GM15510 (cell line): Measurements from ENCODE around the gene VEZF1.
A peak's percentile ranks its signal among the peaks of the same experiment; 100 is the strongest.

Experiments used
- POLR2A ChIP-seq: IDR thresholded peaks from 3 replicates; pipeline ENCODE4 v1.6.1; 2011; ENCODE audit warnings: borderline replicate concordance; ENCODE audit not compliant: insufficient read length; ENCODE audit errors: extremely low read depth

VEZF1 gene

GRCh38 chr17:57987581-57988300 is at the start of gene VEZF1:
TSS of gene VEZF1 (minus strand) at chr17:57988254. CDS start at chr17:57988111, 143 bp downstream.
- peak; percentile 46 for TF ChIP-seq POLR2A

GRCh38 chr17:58032691-58033415 is 44.8 kb upstream of the VEZF1 start:
- no peak for TF ChIP-seq POLR2A

GRCh38 chr17:58028578-58028977 is 40.5 kb upstream of the VEZF1 start:
- TF ChIP-seq POLR2A: no peak

GRCh38 chr17:58020401-58020800 is 32.3 kb upstream of the VEZF1 start:
- no peak for TF ChIP-seq POLR2A

GRCh38 chr17:58019521-58019920 is 31.5 kb upstream of the VEZF1 start:
- TF ChIP-seq POLR2A: no peak

GRCh38 chr17:58019039-58019438 is 31.0 kb upstream of the VEZF1 start:
- no peak for TF ChIP-seq POLR2A

GRCh38 chr17:58010067-58010799 is 22.2 kb upstream of the VEZF1 start:
- TF ChIP-seq POLR2A: no peak

GRCh38 chr17:58007781-58008706 is 20.0 kb upstream of the VEZF1 start:
- TF ChIP-seq POLR2A: no peak

GRCh38 chr17:58006924-58007780 is 19.1 kb upstream of the VEZF1 start, which contains the start of gene SRSF1:
TSS of gene SRSF1 (minus strand) at chr17:58007246. CDS start at chr17:58007137, 109 bp downstream.
- peak; percentile 95 for TF ChIP-seq POLR2A

GRCh38 chr17:58006560-58006923 is 18.5 kb upstream of the VEZF1 start:
- TF ChIP-seq POLR2A: no peak

GRCh38 chr17:58005728-58006559 is 17.9 kb upstream of the VEZF1 start:
- TF ChIP-seq POLR2A: no peak

- no peak for TF ChIP-seq POLR2A
Observed at GRCh38 chr17:58005031-58005727, 17.1 kb upstream of the VEZF1 start.
